H1 (cell line): Measurements from ENCODE around the gene LTBP4. TPM values are rescaled to one million over a fixed set of nuclear protein-coding genes. Genes with fewer than 3 reads are reported as not detected.

Source experiments
- CTCF ChIA-PET: fragments of 300-600 bp; sonication (Branson Sonifier 250); formaldehyde crosslinking; loops from one replicate; lab custom pipeline; 2021; ENCODE audit not compliant: partially characterized antibody; lab: Charles Lee
- POLR2A ChIA-PET: fragments of 300-600 bp; sonication (Branson Sonifier 250); formaldehyde crosslinking; loops from one replicate; lab custom pipeline; 2021; ENCODE audit warnings: inconsistent platforms; ENCODE audit not compliant: partially characterized antibody; lab: Charles Lee
- DNase-seq, 2 experiments: peaks; one replicate each; pipeline versions ENCODE4 v3.0.0 to v3.0.0-alpha.2; 2010 to 2022; ENCODE audit warnings: low spot score in 2 of 2, low read depth in 1 of 2, mixed read lengths in 1 of 2
- FAIRE-seq: peaks from 2 replicates; lab custom pipeline; 2011; peaks lifted over from hg19 to GRCh38; lab: Jason Lieb, UNC
- H2AFZ ChIP-seq: 2 replicates; pipeline ENCODE4 v1.8.1; 2012; ENCODE audit warnings: low read length, inconsistent platforms
- H2AK5ac ChIP-seq: 2 replicates; pipeline ENCODE4 v1.6.1; 2013; ENCODE audit warnings: low read depth, low read length
- H2BK120ac ChIP-seq: replicated peaks from 2 replicates; pipeline ENCODE3; 2013; ENCODE audit warnings: low read depth, low read length, inconsistent platforms
- H2BK12ac ChIP-seq: 2 replicates; pipeline ENCODE4 v1.6.1; 2013; ENCODE audit warnings: low read depth, low read length
- H2BK15ac ChIP-seq: 2 replicates; pipeline ENCODE4 v1.6.1; 2013; ENCODE audit warnings: low read length
- H2BK20ac ChIP-seq: 2 replicates; pipeline ENCODE4 v1.6.1; 2013; ENCODE audit warnings: low read length
- H2BK5ac ChIP-seq: 2 replicates; pipeline ENCODE4 v1.6.1; 2013; ENCODE audit warnings: low read depth, low read length
- H3K14ac ChIP-seq: 2 replicates; pipeline ENCODE4 v1.6.1; 2013; ENCODE audit warnings: inconsistent platforms; ENCODE audit not compliant: insufficient read length
- H3K18ac ChIP-seq: 2 replicates; pipeline ENCODE4 v1.6.1; 2013; ENCODE audit warnings: low read length; ENCODE audit errors: extremely low read depth
- H3K23ac ChIP-seq: 2 replicates; pipeline ENCODE4 v1.6.1; 2013; ENCODE audit warnings: inconsistent platforms; ENCODE audit not compliant: insufficient read length
- H3K23me2 ChIP-seq: 2 replicates; pipeline ENCODE4 v1.6.1; 2013; ENCODE audit warnings: low read depth, low read length
- H3K27ac ChIP-seq: 2 replicates; pipeline ENCODE4 v1.6.1; 2011; ENCODE audit warnings: low read depth, low read length, inconsistent platforms
- H3K27me3 ChIP-seq, 4 experiments: replicated peaks in 1 of 4; 1 replicate in 1 of 4; 2 replicates in 3 of 4; pipeline versions ENCODE4 v1.6.1 to v1.8.1; 2011 to 2013; ENCODE audit warnings: low read length in 3 of 4, mild to moderate bottlenecking in 3 of 4, inconsistent platforms in 2 of 4, mixed read lengths in 2 of 4, moderate library complexity in 1 of 4; ENCODE audit not compliant: control insufficient read depth in 3 of 4, insufficient read depth in 3 of 4; ENCODE audit errors: extremely low read depth in 1 of 4
- H3K36me3 ChIP-seq, 4 experiments: 2 replicates each; pipeline versions ENCODE4 v1.6.1 to v1.8.1; 2011 to 2013; ENCODE audit warnings: mild to moderate bottlenecking in 4 of 4, low read length in 3 of 4, moderate library complexity in 2 of 4, control low read depth in 1 of 4, inconsistent platforms in 1 of 4; ENCODE audit not compliant: insufficient read depth in 4 of 4, control insufficient read depth in 2 of 4
- H3K4ac ChIP-seq: replicated peaks from 2 replicates; pipeline ENCODE3; 2013; ENCODE audit warnings: low read length, low read depth, mixed read lengths, inconsistent platforms; ENCODE audit not compliant: insufficient read length
- H3K4me1 ChIP-seq, 4 experiments: replicated peaks in 1 of 4; 1 replicate in 1 of 4; 2 replicates in 3 of 4; pipeline versions ENCODE4 v1.6.1 to v1.8.1; 2011 to 2013; ENCODE audit warnings: low read length in 3 of 4, inconsistent platforms in 2 of 4, mixed read lengths in 1 of 4; ENCODE audit not compliant: insufficient read depth in 4 of 4, control insufficient read depth in 3 of 4
- H3K4me2 ChIP-seq, 2 experiments: 2 replicates each; pipeline versions ENCODE4 v1.6.1 to v1.8.1; 2011 to 2013; ENCODE audit warnings: low read depth in 2 of 2, low read length in 2 of 2, control low read depth in 1 of 2, inconsistent platforms in 1 of 2, mild to moderate bottlenecking in 1 of 2; ENCODE audit not compliant: insufficient read depth in 1 of 2
- H3K4me3 ChIP-seq, 4 experiments: fragments of 200-600, 300-600 bp in 1 of 4; sonication (generic), shearing (Covaris generic), sonication (Bioruptor Twin) in 1 of 4; 2 replicates each; pipeline versions ENCODE4 v1.5.1 to v1.8.1; 2011 to 2016; ENCODE audit warnings: low read length in 4 of 4, low read depth in 3 of 4, control low read depth in 2 of 4, inconsistent platforms in 2 of 4, mild to moderate bottlenecking in 2 of 4, mixed read lengths in 1 of 4, moderate library complexity in 1 of 4; ENCODE audit not compliant: insufficient read depth in 2 of 4; ENCODE audit errors: extremely low read depth in 1 of 4
- H3K56ac ChIP-seq: replicated peaks from 2 replicates; pipeline ENCODE3; 2013; ENCODE audit warnings: low read depth, mild to moderate bottlenecking, mixed read lengths, low read length, inconsistent platforms; ENCODE audit not compliant: insufficient read length
- H3K79me1 ChIP-seq: 2 replicates; pipeline ENCODE4 v1.6.1; 2013; ENCODE audit warnings: low read depth, low read length, control low read depth
- H3K79me2 ChIP-seq, 2 experiments: 2 replicates each; pipeline versions ENCODE4 v1.6.1 to v1.8.1; 2012 to 2013; ENCODE audit warnings: low read length in 2 of 2, mild to moderate bottlenecking in 2 of 2, inconsistent platforms in 1 of 2; ENCODE audit not compliant: insufficient read depth in 2 of 2, control insufficient read depth in 1 of 2
- H3K9ac ChIP-seq, 4 experiments: replicated peaks in 1 of 4; 1 replicate in 1 of 4; 2 replicates in 3 of 4; pipeline versions ENCODE4 v1.6.1 to v1.8.1; 2011 to 2013; ENCODE audit warnings: low read depth in 3 of 4, low read length in 3 of 4, control low read depth in 2 of 4, mild to moderate bottlenecking in 2 of 4, moderate library complexity in 2 of 4, inconsistent platforms in 1 of 4; ENCODE audit errors: extremely low read depth in 1 of 4
- H3K9me3 ChIP-seq, 2 experiments: 2 replicates each; pipeline versions ENCODE4 v1.6.1 to v1.8.1; 2012 to 2013; ENCODE audit warnings: mild to moderate bottlenecking in 2 of 2, moderate library complexity in 2 of 2, control low read depth in 1 of 2, inconsistent platforms in 1 of 2, low read depth in 1 of 2, low read length in 1 of 2, mixed read lengths in 1 of 2; ENCODE audit not compliant: insufficient read depth in 2 of 2
- H4K20me1 ChIP-seq, 2 experiments: replicated peaks in 1 of 2; 2 replicates each; pipeline versions ENCODE3 to v1.8.1; 2011 to 2013; ENCODE audit warnings: inconsistent platforms in 2 of 2, low read length in 2 of 2, mild to moderate bottlenecking in 1 of 2; ENCODE audit not compliant: insufficient read depth in 2 of 2, control insufficient read depth in 1 of 2
- H4K5ac ChIP-seq: 2 replicates; pipeline ENCODE4 v1.6.1; 2013; ENCODE audit warnings: low read length, low read depth, mixed read lengths, inconsistent platforms; ENCODE audit not compliant: insufficient read length
- H4K8ac ChIP-seq: 2 replicates; pipeline ENCODE4 v1.8.0; 2013; ENCODE audit warnings: mild to moderate bottlenecking, moderate library complexity, low read length, inconsistent platforms; ENCODE audit not compliant: insufficient read depth; ENCODE audit errors: extremely low read depth
- H4K91ac ChIP-seq: replicated peaks from 2 replicates; pipeline ENCODE3; 2013; ENCODE audit warnings: low read length, mixed read lengths, inconsistent platforms; ENCODE audit not compliant: insufficient read length
- EZH2 ChIP-seq: fragments of 200-600 bp; sonication (generic); IDR thresholded peaks from 2 replicates; pipeline ENCODE4 v1.7.1; 2012; ENCODE audit warnings: low read depth, mild to moderate bottlenecking, moderate library complexity, low read length, inconsistent platforms; ENCODE audit not compliant: severe bottlenecking
- POU5F1 ChIP-seq: IDR thresholded peaks from 2 replicates; pipeline ENCODE4 v1.6.1; 2011; ENCODE audit warnings: low read depth, mild to moderate bottlenecking, low read length, moderate library complexity
- TBP ChIP-seq: IDR thresholded peaks from 2 replicates; pipeline ENCODE4 v1.6.1; 2011; ENCODE audit warnings: low read depth, low read length, improper control_type of control experiment
- TCF12 ChIP-seq: IDR thresholded peaks from 2 replicates; pipeline ENCODE4 v1.6.1; 2011; ENCODE audit warnings: low read depth, mild to moderate bottlenecking, low read length
- WGBS, 2 experiments: shearing (Covaris generic) in 1 of 2; methylation state at CpG; one replicate each; pipeline versions ENCODE4 v1.1.6 to v1.1.7; 2013 to 2015; ENCODE audit warnings: low lambda C conversion rate in 2 of 2, mixed read lengths in 2 of 2, inconsistent platforms in 1 of 2, low coverage in 1 of 2, missing lambda C conversion rate in 1 of 2; ENCODE audit not compliant: insufficient replicate concordance in 2 of 2, insufficient coverage in 1 of 2, insufficient read length in 1 of 2; ENCODE audit errors: extremely low coverage in 1 of 2, missing lambda C conversion rate in 1 of 2; 5-methylcytosine and 5-hydroxymethylcytosine counted together
- polyA plus RNA-seq, 7 experiments: library from polyadenylated mRNA; depleted of rRNA in 3 of 7; stranded (reverse) in 5 of 7; unstranded in 2 of 7; fragments of >200 nt in 5 of 7; fragments of 200-250 nt in 2 of 7; gene quantifications; 1 replicate in 5 of 7; 2 replicates in 1 of 7; 4 replicates in 1 of 7; pipeline versions ENCODE4 v1.2.1 to v1.2.3, GENCODE V29; 2011 to 2013; ENCODE audit warnings: missing spikeins in 2 of 7, mixed read lengths in 2 of 7
- total RNA-seq: library from RNA; stranded (reverse); fragmentation: NEBNext Ultra II Directional; extraction: Animal tissue kit (Norgen Biotek cat#: 25700); gene quantifications from 2 replicates; pipeline ENCODE4 v1.2.1, GENCODE V29; 2021

Gene LTBP4
- total and polyA plus RNA-seq, 2 of the 8 experiments (the other 6 are each of a cell fraction or from before 2014, with no cell fraction given), result 54.5 to 77.1 TPM

DNA sequence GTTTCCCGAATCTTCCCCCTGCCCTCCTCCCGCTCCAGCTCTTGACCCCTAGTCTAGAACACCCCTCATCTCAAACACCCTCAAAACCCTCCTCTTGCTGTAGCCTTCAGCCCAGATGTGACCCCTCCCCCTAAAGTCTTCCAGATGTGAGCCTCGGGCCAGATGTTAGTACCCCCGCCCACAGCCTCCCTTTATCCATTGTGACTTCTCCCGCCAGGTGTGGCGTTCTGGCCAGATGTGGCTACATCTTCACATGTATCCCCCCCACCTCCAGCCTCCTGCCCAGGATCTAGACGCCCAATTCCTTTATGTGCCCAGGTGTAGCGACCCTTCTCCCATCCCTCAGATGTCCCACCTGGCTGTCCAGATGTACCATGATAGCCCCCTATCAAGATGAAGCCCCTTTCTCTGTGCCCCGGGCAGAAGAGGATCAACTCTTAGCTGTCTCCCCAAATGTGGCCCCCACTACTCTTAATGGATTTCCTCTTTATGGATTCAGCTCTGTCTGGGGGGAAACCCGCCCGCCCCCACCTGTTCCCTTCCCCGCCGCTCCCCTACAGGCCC, 517 bp upstream of the LTBP4 start:
- FAIRE-seq, result no peak
- TF ChIP-seq TBP (no peak), TCF12 (0 out of 2 replicates have a peak, but pooled peaks have one; percentile 44), EZH2 (peak; percentile 29), POU5F1 (no peak)
- Histone ChIP-seq H2AFZ (no peak overlapping the region), H2BK20ac (no peak overlapping the region), H3K4me2 (peak overlapping the region; percentile 75 to 84; a peak in 3 of 4 replicates), H2BK120ac (no peak overlapping the region), H3K27ac (no peak overlapping the region), H3K27me3 (peaks cover 19 to 56% (median 49%) of the 10 kb centered on the region in 4 experiments), H3K4ac (no peak overlapping the region), H3K23ac (no peak overlapping the region), H4K5ac (no peak overlapping the region), H3K56ac (no peak overlapping the region), H3K18ac (no peak overlapping the region), H3K79me2 (no peaks in the 10 kb centered on the region), H3K9ac (no peak overlapping the region), H3K4me1 (peaks cover 9 to 40% (median 26%) of the 10 kb centered on the region in 4 experiments), H3K9me3 (no peaks in the 10 kb centered on the region), H3K4me3 (peak overlapping the region in 2 of 4 experiments; percentile 7 to 66; a peak in 4 of 8 replicates), H3K36me3 (no peaks in the 10 kb centered on the region; a peak in 1 of 8 replicates), H3K14ac (no peak overlapping the region), H4K91ac (no peak overlapping the region), H3K23me2 (peaks cover 25% of the 10 kb centered on the region; the same call in 1 of the 2 replicates), H2BK5ac (no peak overlapping the region), H4K20me1 (peaks cover 7 to 8% of the 10 kb centered on the region in 2 experiments), H4K8ac (no peak overlapping the region), H2BK12ac (no peak overlapping the region), H2AK5ac (no peak overlapping the region), H2BK15ac (no peak overlapping the region), H3K79me1 (0 out of 2 replicates have a peak, but pooled peaks cover 2% of the 10 kb centered on the region)
- CTCF ChIA-PET, result interaction anchor here (0.6 to 11.3 kb wide), 13 partner anchors 9 to 79 kb away, joined by 3 to 100 read pairs (median 6); no protein-coding TSS in a partner anchor
- POLR2A ChIA-PET, result interaction anchor here (0.7 kb wide), 1 partner anchor 13 kb away, joined by 4 read pairs; no protein-coding TSS in a partner anchor
- 42% methylated on average over 9 of the region's 13 CpGs; no CpG with 5 or more reads in 1 of the 2 experiments for WGBS, 2 experiments
- DNase-seq, result no peak
